ENCODE data around the gene NRCAM.

- TF ChIP-seq CTCF (IDR thresholded peaks at IDR 0.05) = no peak
- TF ChIP-seq EZH2 (IDR thresholded peaks at IDR 0.05; ENCODE audit: borderline replicate concordance, insufficient read depth, low read depth, low read length, poor library complexity, severe bottlenecking) = no peak
Measured at GRCh38 chr7:108190891-108191290, 265.3 kb downstream of the NRCAM start.

Data from B cell (primary cell).